Measurements from ENCODE around the gene CPNE4.

Gene CPNE4

GRCh38 chr3:131819381-131820055, 215.3 kb downstream of the CPNE4 start:
- no peak overlapping the region for H3K27ac ChIP-seq
- TF ChIP-seq, protein P1, sequence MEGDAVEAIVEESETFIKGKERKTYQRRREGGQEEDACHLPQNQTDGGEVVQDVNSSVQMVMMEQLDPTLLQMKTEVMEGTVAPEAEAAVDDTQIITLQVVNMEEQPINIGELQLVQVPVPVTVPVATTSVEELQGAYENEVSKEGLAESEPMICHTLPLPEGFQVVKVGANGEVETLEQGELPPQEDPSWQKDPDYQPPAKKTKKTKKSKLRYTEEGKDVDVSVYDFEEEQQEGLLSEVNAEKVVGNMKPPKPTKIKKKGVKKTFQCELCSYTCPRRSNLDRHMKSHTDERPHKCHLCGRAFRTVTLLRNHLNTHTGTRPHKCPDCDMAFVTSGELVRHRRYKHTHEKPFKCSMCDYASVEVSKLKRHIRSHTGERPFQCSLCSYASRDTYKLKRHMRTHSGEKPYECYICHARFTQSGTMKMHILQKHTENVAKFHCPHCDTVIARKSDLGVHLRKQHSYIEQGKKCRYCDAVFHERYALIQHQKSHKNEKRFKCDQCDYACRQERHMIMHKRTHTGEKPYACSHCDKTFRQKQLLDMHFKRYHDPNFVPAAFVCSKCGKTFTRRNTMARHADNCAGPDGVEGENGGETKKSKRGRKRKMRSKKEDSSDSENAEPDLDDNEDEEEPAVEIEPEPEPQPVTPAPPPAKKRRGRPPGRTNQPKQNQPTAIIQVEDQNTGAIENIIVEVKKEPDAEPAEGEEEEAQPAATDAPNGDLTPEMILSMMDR (conservative IDR thresholded peaks at IDR 0.05), result no peak
- TF ChIP-seq ZFX (IDR thresholded peaks at IDR 0.05), result no peak

DNA sequence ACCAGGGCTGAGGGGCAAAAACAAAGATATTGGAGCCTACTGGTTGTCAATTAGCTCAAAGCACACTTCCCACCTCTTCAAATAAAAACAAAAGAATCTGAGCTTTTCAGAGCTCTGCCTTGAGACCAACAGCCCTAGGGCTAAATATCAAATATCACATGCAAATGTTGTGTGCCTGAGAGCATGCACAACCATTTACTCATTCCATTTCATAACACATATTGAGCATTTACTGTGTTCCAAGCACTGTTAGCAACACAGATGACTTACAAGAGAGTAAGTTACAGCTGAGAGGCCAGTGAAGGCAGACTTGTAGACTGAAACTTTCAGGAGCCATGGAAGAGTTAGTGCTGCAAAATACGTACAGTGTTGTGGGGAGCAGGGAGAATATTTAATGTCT, 222.4 kb downstream of the CPNE4 start:
- TF ChIP-seq, protein P1 (conservative IDR thresholded peaks at IDR 0.05), result no peak
- TF ChIP-seq ZFX (IDR thresholded peaks at IDR 0.05), result no peak

DNA sequence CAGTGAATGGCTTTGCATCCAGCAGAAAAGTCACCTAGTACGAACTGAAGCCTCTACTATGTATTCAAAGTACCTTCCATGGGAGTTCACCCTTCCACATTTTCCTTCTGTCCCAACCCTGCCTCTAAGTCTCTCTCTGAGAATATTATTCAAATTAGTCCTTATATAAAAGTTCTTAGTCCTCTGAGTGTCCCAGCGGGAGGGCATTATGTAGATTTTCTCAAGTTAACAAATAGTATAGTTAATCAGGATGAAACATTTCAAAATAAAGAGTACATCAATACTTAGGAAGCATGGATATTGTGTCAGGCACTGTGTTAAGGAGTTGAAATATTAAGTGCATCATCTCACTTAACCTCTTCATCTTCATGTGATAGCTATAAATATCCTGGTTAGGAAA, 223.3 kb downstream of the CPNE4 start:
- no peak for TF ChIP-seq ZFX (IDR thresholded peaks at IDR 0.05)
- TF ChIP-seq, protein P1 (conservative IDR thresholded peaks at IDR 0.05), result no peak
- H3K27ac ChIP-seq, result no peak overlapping the region

More for the DNA sequence above, 222.4 kb downstream of the CPNE4 start:
- no peak overlapping the region for H3K27ac ChIP-seq

DNA sequence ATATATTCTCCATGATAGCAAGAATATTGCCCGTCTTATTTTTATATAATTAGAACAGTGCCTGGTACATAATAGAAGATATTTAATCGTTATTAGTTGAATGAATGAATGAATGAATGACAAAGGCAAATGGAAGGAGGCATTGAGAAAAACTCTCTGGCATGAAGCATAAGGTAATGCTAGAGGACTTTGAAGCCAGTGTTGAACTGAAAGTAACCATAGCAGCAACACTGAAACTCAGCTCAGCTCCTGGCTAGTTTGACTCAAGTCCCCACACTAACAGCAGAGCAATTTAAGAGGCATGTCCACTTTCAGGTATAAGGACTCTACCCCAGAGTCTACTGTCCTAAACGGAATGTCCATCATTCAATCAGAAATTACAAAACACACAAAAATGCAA, 227.0 kb downstream of the CPNE4 start:
- no peak overlapping the region for H3K27ac ChIP-seq
- TF ChIP-seq, protein P1 (conservative IDR thresholded peaks at IDR 0.05), result no peak
- no peak for TF ChIP-seq ZFX (IDR thresholded peaks at IDR 0.05)

DNA sequence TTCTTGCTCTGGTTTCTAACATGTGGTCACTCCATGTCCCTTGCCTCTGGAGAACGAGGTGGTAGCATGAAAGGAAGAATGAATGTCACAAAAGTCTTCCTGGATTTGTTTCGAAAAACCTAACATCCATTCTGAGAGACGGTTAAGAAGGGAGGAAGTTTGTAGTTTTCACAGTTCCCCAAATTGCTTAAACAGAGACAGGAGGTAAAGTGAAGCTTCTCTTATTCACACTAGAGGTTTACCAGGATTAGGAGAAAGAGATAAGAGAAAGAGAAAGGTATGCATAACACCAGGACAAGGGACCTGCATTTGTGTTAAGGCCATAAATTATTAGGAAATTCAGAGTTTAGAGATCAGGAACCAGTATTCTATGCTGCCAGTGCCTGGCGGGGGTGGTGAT, 228.1 kb downstream of the CPNE4 start:
- TF ChIP-seq, protein P1 (conservative IDR thresholded peaks at IDR 0.05), result no peak
- TF ChIP-seq ZFX (IDR thresholded peaks at IDR 0.05), result no peak
- no peak overlapping the region for H3K27ac ChIP-seq

DNA sequence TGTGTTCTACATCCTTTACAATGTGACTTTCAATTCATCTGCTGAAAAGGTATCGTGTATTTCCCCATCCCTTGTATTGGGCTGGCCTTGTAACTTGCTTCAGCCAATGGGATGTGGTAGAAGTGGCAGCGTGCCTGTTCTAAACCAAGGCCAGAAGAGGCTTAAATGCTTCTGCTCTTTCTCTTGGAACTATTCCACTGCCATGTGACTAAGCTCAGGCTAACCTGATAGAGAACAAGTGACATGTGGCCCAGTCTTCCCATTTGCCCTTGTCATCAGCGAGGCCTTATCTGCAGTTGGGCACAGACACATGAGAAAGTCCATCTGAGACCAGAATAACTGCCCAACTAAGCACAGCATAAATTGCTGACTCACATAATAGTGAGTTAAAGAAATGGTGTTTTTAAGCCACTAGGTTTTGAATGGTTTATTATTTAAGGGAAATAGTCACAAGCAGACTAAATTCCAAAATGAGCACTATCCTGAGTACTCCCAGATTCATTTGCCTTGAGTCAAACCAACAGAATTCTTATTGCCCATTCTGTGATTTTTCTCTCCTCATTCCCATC, 230.2 kb downstream of the CPNE4 start:
- H3K27ac ChIP-seq, result no peak overlapping the region
- TF ChIP-seq, protein P1 (conservative IDR thresholded peaks at IDR 0.05), result no peak
- TF ChIP-seq ZFX (IDR thresholded peaks at IDR 0.05), result no peak

GRCh38 chr3:131803113-131803512, 231.7 kb downstream of the CPNE4 start:
- no peak overlapping the region for H3K27ac ChIP-seq
- TF ChIP-seq, protein P1 (conservative IDR thresholded peaks at IDR 0.05), result no peak
- no peak for TF ChIP-seq ZFX (IDR thresholded peaks at IDR 0.05)
